Liver (tissue), 9 donors: ENCODE results near the gene PGLYRP2. TPM values are rescaled to one million over a fixed set of nuclear protein-coding genes. Genes with fewer than 3 reads are reported as not detected.
A peak's percentile ranks its signal among the peaks of the same experiment; 100 is the strongest.

Experiments used
- DNase-seq: peaks from one replicate; pipeline ENCODE4 v3.0.0-alpha.2; 2017; ENCODE audit warnings: low spot score
- H3K27ac ChIP-seq, 2 donors: one replicate each; pipeline ENCODE4 v1.7.0; 2013; ENCODE audit warnings: inconsistent platforms in 2 of 2, low read length in 2 of 2, control low read depth in 1 of 2, low read depth in 1 of 2, mild to moderate bottlenecking in 1 of 2
- H3K27me3 ChIP-seq, 4 donors: one replicate each; pipeline versions ENCODE4 v1.6.1 to v1.7.0; 2013; ENCODE audit warnings: low read length in 3 of 4, inconsistent platforms in 1 of 4, mild to moderate bottlenecking in 1 of 4, moderate library complexity in 1 of 4; ENCODE audit not compliant: control insufficient read depth in 4 of 4, insufficient read depth in 4 of 4
- H3K36me3 ChIP-seq, 4 donors: one replicate each; pipeline versions ENCODE4 v1.6.1 to v1.7.0; 2013; ENCODE audit warnings: low read length in 3 of 4, mild to moderate bottlenecking in 3 of 4, low read depth in 1 of 4, moderate library complexity in 1 of 4; ENCODE audit not compliant: control insufficient read depth in 4 of 4, insufficient read depth in 3 of 4
- H3K4me1 ChIP-seq, 4 donors: one replicate each; pipeline versions ENCODE4 v1.6.1 to v1.7.0; 2013; ENCODE audit warnings: low read length in 3 of 4, mild to moderate bottlenecking in 3 of 4, moderate library complexity in 1 of 4; ENCODE audit not compliant: control insufficient read depth in 4 of 4, insufficient read depth in 4 of 4
- H3K4me3 ChIP-seq, 3 donors: one replicate each; pipeline versions ENCODE4 v1.6.1 to v1.7.0; 2013; ENCODE audit warnings: low read length in 3 of 3, control low read depth in 1 of 3, low read depth in 1 of 3, mild to moderate bottlenecking in 1 of 3
- H3K9ac ChIP-seq, 2 donors: one replicate each; pipeline ENCODE4 v1.7.0; 2013; ENCODE audit warnings: low read length in 2 of 2, mild to moderate bottlenecking in 2 of 2, moderate library complexity in 2 of 2, control low read depth in 1 of 2, low read depth in 1 of 2
- H3K9me3 ChIP-seq, 4 donors: one replicate each; pipeline versions ENCODE4 v1.6.1 to v1.7.0; 2013; ENCODE audit warnings: low read length in 3 of 4; ENCODE audit not compliant: control insufficient read depth in 4 of 4
- EGR1 ChIP-seq, 2 donors: IDR thresholded peaks; 2 replicates each; pipeline ENCODE4 v1.6.1; 2016 to 2018; ENCODE audit warnings: antibody characterized with exemption in 2 of 2, low read depth in 2 of 2
- FOXA1 ChIP-seq: IDR thresholded peaks from 2 replicates; pipeline ENCODE4 v1.6.1; 2016; ENCODE audit warnings: antibody characterized with exemption
- FOXA2 ChIP-seq: IDR thresholded peaks from 2 replicates; pipeline ENCODE4 v1.6.1; 2016; ENCODE audit warnings: antibody characterized with exemption
- GABPA ChIP-seq, 2 donors: IDR thresholded peaks in 1 of 2; conservative IDR thresholded peaks in 1 of 2; 2 replicates each; pipeline ENCODE4 v1.6.1; 2016; ENCODE audit warnings: antibody characterized with exemption in 2 of 2, mild to moderate bottlenecking in 1 of 2, moderate library complexity in 1 of 2
- HNF4A ChIP-seq, 2 donors: conservative IDR thresholded peaks; 2 replicates each; pipeline ENCODE4 v1.6.1; 2016; ENCODE audit warnings: antibody characterized with exemption in 2 of 2, mild to moderate bottlenecking in 2 of 2
- HNF4G ChIP-seq: IDR thresholded peaks from 2 replicates; pipeline ENCODE4 v1.6.1; 2016; ENCODE audit warnings: antibody characterized with exemption
- JUND ChIP-seq, 2 donors: IDR thresholded peaks; 2 replicates each; pipeline ENCODE4 v1.6.1; 2016; ENCODE audit warnings: antibody characterized with exemption in 2 of 2
- NR2F2 ChIP-seq: IDR thresholded peaks from 2 replicates; pipeline ENCODE4 v1.6.1; 2016; ENCODE audit warnings: antibody characterized with exemption
- RAD21 ChIP-seq, 2 donors: IDR thresholded peaks; 2 replicates each; pipeline ENCODE4 v1.6.1; 2016; ENCODE audit warnings: antibody characterized with exemption in 2 of 2, mild to moderate bottlenecking in 2 of 2
- RXRA ChIP-seq, 2 donors: IDR thresholded peaks; 2 replicates each; pipeline ENCODE4 v1.6.1; 2017 to 2018; ENCODE audit warnings: antibody characterized with exemption in 2 of 2, mild to moderate bottlenecking in 1 of 2
- SP1 ChIP-seq: IDR thresholded peaks from 2 replicates; pipeline ENCODE4 v1.6.1; 2018; ENCODE audit warnings: antibody characterized with exemption, mild to moderate bottlenecking
- TAF1 ChIP-seq: conservative IDR thresholded peaks from 2 replicates; pipeline ENCODE4 v1.6.1; 2016; ENCODE audit warnings: antibody characterized with exemption, mild to moderate bottlenecking
- YY1 ChIP-seq: IDR thresholded peaks from 2 replicates; pipeline ENCODE4 v1.6.1; 2016; ENCODE audit warnings: antibody characterized with exemption, mild to moderate bottlenecking
- WGBS: extraction: QIAGEN DNeasy Blood & Tissue Kit; methylation state at CpG from one replicate; pipeline ENCODE4 v1.1.7; 2013; 5-methylcytosine and 5-hydroxymethylcytosine counted together
- polyA plus RNA-seq, 2 donors: library from polyadenylated mRNA; stranded (reverse) in 1 of 2; unstranded in 1 of 2; fragments of 200-250 nt in 1 of 2; fragments of >200 nt in 1 of 2; fragmentation: Nextera tagmentation in 1 of 2; extraction: Ambion mirVana in 1 of 2; gene quantifications; one replicate each; pipeline versions ENCODE4 v1.2.1 to v1.2.3, GENCODE V29; 2013 to 2015
- total RNA-seq, 2 donors: library from RNA; depleted of rRNA; stranded (reverse); fragments of >200 nt; gene quantifications; one replicate each; pipeline ENCODE4 v1.2.3, GENCODE V29; 2014
- TF ChIP-seq, protein P1 (sequence below): IDR thresholded peaks from 2 replicates; pipeline ENCODE4 v1.6.1; 2016; ENCODE audit warnings: antibody characterized with exemption
- TF ChIP-seq, protein P2 (sequence below): IDR thresholded peaks from 2 replicates; pipeline ENCODE4 v1.6.1; 2016; ENCODE audit warnings: antibody characterized with exemption
- TF ChIP-seq, protein P3 (sequence below): fragments of 150-350 bp; IDR thresholded peaks from 2 replicates; pipeline ENCODE4 v1.5.1; 2017; ENCODE audit warnings: improper control_type of control experiment, low read depth, low read length; ENCODE audit not compliant: missing input control
- TF ChIP-seq, protein P4 (sequence below): IDR thresholded peaks from 2 replicates; pipeline ENCODE4 v1.6.1; 2016; ENCODE audit warnings: antibody characterized with exemption, mild to moderate bottlenecking
- TF ChIP-seq, protein P5 (sequence below): IDR thresholded peaks from 2 replicates; pipeline ENCODE4 v1.6.1; 2016; ENCODE audit warnings: antibody characterized with exemption
- donor health status: healthy.
- donor health status: healthy.
- donor health status: healthy.
- donor health status: healthy.
- donor health status: healthy.

PGLYRP2 gene
- total and polyA plus RNA-seq, 4 donors: 9.9 to 134 (median 92.4) TPM

DNA sequence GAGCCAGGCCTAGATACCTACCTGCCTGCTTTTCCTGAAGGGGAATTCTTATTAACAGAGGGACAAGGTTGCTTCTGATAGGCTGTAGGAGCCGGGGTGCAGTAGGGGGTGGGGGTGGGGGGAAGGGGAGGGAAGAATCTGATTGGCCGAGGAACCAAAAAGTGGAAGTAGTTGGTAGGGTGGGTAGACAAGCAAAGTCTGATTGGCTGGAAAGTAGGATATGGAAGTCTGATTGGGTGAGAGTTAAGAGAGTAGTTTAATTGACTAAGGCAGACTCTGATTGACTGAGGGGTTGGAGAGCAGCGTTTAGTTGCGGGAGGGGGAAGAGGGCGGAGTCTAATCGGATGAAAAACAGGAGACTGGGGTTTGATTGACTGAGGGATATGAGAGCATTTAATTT, 19.6 kb upstream of the PGLYRP2 start:
- Histone ChIP-seq H3K4me1 (peaks cover 2 to 9% (median 6%) of the 10 kb centered on the region in 4 donors), H3K9me3 (no peaks in the 10 kb centered on the region), H3K27me3 (no peaks in the 10 kb centered on the region), H3K36me3 (no peaks in the 10 kb centered on the region), H3K4me3 (peak overlapping the region; percentile 44 to 74 (median 57)), H3K27ac (peak overlapping the region; percentile 95 to 98), H3K9ac (peak overlapping the region; percentile 50 to 98)
- 32% methylated on average over 6 of the region's 6 CpGs for WGBS
- TF ChIP-seq, protein P1, sequence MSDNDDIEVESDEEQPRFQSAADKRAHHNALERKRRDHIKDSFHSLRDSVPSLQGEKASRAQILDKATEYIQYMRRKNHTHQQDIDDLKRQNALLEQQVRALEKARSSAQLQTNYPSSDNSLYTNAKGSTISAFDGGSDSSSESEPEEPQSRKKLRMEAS: no peak
- peak; percentile 85 for TF ChIP-seq SP1
- DNase-seq: no peak

DNA sequence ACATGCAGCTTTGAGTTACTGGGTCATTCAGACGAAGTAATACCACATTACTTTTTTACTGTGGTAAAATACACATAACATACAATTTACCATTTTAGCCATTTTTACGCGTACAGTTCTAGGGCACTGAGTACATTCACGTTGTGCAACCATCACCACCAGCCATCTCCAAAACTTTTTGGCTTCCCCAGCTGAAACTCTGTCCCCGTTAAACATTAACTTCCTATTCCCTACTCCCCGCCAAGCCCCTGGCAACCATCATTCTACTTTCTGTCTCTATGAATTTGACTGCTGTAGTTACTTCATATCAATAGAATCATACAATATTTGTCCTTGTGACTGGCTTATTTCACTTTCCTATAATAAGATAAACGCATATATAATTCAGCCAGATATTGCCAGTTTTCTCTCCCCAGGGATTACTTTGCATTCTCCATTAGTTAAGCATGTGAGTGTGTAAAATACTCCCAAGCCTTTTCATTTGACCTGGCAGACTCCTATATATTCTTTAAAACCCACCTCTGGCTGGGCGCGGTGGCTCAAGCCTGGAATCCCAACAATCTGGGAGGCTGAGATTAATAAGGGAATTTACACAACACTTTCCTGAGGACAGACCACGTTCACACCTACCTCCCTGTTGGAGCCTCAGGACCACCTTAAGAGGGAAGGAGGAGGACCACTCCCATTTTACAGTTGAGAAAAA, 19.0 kb upstream of the PGLYRP2 start:
- Histone ChIP-seq H3K9me3 (no peaks in the 10 kb centered on the region), H3K27ac (peak overlapping the region; percentile 95 to 98), H3K4me3 (peak overlapping the region; percentile 44 to 74 (median 57)), H3K36me3 (no peaks in the 10 kb centered on the region), H3K4me1 (peaks cover 2 to 9% (median 5%) of the 10 kb centered on the region in 4 donors), H3K9ac (peak overlapping the region; percentile 50 to 98), H3K27me3 (no peaks in the 10 kb centered on the region)
- WGBS: 28% methylated on average over 10 of the region's 10 CpGs
- no peak for DNase-seq
- no peak for TF ChIP-seq NR2F2
- peak in 1 of 2 donors; percentile 50 for TF ChIP-seq RXRA (IDR thresholded peaks at IDR 0.05)
- peak; percentile 43 for TF ChIP-seq SP1
- TF ChIP-seq HNF4A (conservative IDR thresholded peaks at IDR 0.05): peak; percentile 19 to 49
- no peak for TF ChIP-seq EGR1 (IDR thresholded peaks at IDR 0.05; ENCODE audit: low read depth in 2 of 2)
- TF ChIP-seq HNF4G: no peak
- TF ChIP-seq, protein P1: peak; percentile 42
- no peak for TF ChIP-seq JUND (IDR thresholded peaks at IDR 0.05)
- TF ChIP-seq, protein P2, sequence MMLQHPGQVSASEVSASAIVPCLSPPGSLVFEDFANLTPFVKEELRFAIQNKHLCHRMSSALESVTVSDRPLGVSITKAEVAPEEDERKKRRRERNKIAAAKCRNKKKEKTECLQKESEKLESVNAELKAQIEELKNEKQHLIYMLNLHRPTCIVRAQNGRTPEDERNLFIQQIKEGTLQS: no peak
- TF ChIP-seq TAF1: peak; percentile 57
- TF ChIP-seq, protein P3, sequence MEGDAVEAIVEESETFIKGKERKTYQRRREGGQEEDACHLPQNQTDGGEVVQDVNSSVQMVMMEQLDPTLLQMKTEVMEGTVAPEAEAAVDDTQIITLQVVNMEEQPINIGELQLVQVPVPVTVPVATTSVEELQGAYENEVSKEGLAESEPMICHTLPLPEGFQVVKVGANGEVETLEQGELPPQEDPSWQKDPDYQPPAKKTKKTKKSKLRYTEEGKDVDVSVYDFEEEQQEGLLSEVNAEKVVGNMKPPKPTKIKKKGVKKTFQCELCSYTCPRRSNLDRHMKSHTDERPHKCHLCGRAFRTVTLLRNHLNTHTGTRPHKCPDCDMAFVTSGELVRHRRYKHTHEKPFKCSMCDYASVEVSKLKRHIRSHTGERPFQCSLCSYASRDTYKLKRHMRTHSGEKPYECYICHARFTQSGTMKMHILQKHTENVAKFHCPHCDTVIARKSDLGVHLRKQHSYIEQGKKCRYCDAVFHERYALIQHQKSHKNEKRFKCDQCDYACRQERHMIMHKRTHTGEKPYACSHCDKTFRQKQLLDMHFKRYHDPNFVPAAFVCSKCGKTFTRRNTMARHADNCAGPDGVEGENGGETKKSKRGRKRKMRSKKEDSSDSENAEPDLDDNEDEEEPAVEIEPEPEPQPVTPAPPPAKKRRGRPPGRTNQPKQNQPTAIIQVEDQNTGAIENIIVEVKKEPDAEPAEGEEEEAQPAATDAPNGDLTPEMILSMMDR: no peak
- no peak for TF ChIP-seq FOXA2
- peak; percentile 88 for TF ChIP-seq YY1
- no peak for TF ChIP-seq GABPA (IDR thresholded peaks at IDR 0.05 in 1 of 2, conservative IDR thresholded peaks at IDR 0.05 in 1 of 2)
- peak in 1 of 2 donors; percentile 15 for TF ChIP-seq RAD21 (IDR thresholded peaks at IDR 0.05)
- TF ChIP-seq, protein P4, sequence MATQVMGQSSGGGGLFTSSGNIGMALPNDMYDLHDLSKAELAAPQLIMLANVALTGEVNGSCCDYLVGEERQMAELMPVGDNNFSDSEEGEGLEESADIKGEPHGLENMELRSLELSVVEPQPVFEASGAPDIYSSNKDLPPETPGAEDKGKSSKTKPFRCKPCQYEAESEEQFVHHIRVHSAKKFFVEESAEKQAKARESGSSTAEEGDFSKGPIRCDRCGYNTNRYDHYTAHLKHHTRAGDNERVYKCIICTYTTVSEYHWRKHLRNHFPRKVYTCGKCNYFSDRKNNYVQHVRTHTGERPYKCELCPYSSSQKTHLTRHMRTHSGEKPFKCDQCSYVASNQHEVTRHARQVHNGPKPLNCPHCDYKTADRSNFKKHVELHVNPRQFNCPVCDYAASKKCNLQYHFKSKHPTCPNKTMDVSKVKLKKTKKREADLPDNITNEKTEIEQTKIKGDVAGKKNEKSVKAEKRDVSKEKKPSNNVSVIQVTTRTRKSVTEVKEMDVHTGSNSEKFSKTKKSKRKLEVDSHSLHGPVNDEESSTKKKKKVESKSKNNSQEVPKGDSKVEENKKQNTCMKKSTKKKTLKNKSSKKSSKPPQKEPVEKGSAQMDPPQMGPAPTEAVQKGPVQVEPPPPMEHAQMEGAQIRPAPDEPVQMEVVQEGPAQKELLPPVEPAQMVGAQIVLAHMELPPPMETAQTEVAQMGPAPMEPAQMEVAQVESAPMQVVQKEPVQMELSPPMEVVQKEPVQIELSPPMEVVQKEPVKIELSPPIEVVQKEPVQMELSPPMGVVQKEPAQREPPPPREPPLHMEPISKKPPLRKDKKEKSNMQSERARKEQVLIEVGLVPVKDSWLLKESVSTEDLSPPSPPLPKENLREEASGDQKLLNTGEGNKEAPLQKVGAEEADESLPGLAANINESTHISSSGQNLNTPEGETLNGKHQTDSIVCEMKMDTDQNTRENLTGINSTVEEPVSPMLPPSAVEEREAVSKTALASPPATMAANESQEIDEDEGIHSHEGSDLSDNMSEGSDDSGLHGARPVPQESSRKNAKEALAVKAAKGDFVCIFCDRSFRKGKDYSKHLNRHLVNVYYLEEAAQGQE: peak; percentile 8
- TF ChIP-seq, protein P5, sequence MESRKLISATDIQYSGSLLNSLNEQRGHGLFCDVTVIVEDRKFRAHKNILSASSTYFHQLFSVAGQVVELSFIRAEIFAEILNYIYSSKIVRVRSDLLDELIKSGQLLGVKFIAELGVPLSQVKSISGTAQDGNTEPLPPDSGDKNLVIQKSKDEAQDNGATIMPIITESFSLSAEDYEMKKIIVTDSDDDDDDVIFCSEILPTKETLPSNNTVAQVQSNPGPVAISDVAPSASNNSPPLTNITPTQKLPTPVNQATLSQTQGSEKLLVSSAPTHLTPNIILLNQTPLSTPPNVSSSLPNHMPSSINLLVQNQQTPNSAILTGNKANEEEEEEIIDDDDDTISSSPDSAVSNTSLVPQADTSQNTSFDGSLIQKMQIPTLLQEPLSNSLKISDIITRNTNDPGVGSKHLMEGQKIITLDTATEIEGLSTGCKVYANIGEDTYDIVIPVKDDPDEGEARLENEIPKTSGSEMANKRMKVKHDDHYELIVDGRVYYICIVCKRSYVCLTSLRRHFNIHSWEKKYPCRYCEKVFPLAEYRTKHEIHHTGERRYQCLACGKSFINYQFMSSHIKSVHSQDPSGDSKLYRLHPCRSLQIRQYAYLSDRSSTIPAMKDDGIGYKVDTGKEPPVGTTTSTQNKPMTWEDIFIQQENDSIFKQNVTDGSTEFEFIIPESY: no peak
- TF ChIP-seq FOXA1: no peak
